ENCODE data around the gene HOTAIR. TPM values are rescaled to one million over a fixed set of nuclear protein-coding genes. Genes with fewer than 3 reads are reported as not detected.
A peak's percentile ranks its signal among the peaks of the same experiment; 100 is the strongest.

The HOTAIR gene
- total RNA-seq, 3 donors from 2014 or later (not counting 1 experiment from before 2014, with no cell fraction given) = not detected

DNA sequence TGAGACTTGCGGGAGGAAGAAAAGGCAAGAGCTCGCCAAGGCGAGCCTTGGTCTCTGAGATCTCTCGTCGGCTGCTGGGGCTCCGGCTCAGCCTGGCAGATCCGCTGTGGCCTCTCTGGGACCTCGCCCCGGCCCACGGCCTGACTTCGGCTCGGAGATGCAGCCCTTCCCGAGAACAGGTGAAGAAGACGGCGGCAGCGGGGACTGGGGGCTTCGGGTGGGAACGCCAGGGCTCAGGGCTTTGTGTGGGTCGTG lies 19.2 kb upstream of the HOTAIR start:
- Histone ChIP-seq H3K4me1 (ENCODE audit: control insufficient read depth, insufficient read depth, low read length) (peaks cover 46% of the 10 kb centered on the region), H3K4me3 (ENCODE audit: low read length) (no peak overlapping the region), H3K27ac (ENCODE audit: low read length) (no peak overlapping the region), H3K36me3 (ENCODE audit: control insufficient read depth, insufficient read depth, low read length) (no peaks in the 10 kb centered on the region), H3K27me3 (ENCODE audit: control insufficient read depth, insufficient read depth, low read length) (peaks cover 95% of the 10 kb centered on the region), H3K9me3 (ENCODE audit: control insufficient read depth, insufficient read depth, low read length) (peaks cover 3% of the 10 kb centered on the region)
- Mint-ChIP-seq H3K36me3 (peaks cover 5% of the 10 kb centered on the region), H3K27ac (peak overlapping the region in 1 of 2 donors; percentile 63), H3K9me3 (no peaks in the 10 kb centered on the region), H3K4me1 (peaks cover 58 to 64% of the 10 kb centered on the region in 2 donors), H3K27me3 (ENCODE audit: low read depth in 2 of 2) (peaks cover 81 to 92% of the 10 kb centered on the region in 2 donors), H3K4me3 (peak overlapping the region; percentile 74)
- TF ChIP-seq, protein P1, sequence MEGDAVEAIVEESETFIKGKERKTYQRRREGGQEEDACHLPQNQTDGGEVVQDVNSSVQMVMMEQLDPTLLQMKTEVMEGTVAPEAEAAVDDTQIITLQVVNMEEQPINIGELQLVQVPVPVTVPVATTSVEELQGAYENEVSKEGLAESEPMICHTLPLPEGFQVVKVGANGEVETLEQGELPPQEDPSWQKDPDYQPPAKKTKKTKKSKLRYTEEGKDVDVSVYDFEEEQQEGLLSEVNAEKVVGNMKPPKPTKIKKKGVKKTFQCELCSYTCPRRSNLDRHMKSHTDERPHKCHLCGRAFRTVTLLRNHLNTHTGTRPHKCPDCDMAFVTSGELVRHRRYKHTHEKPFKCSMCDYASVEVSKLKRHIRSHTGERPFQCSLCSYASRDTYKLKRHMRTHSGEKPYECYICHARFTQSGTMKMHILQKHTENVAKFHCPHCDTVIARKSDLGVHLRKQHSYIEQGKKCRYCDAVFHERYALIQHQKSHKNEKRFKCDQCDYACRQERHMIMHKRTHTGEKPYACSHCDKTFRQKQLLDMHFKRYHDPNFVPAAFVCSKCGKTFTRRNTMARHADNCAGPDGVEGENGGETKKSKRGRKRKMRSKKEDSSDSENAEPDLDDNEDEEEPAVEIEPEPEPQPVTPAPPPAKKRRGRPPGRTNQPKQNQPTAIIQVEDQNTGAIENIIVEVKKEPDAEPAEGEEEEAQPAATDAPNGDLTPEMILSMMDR (IDR thresholded peaks at IDR 0.05) = no peak
- DNase-seq (no peak), ATAC-seq (no peak)
- 11% methylated on average over 19 of the region's 19 CpGs for WGBS (ENCODE audit: insufficient coverage)
- intact Hi-C loops (cut with micrococcal nuclease) = no loop called here

DNA sequence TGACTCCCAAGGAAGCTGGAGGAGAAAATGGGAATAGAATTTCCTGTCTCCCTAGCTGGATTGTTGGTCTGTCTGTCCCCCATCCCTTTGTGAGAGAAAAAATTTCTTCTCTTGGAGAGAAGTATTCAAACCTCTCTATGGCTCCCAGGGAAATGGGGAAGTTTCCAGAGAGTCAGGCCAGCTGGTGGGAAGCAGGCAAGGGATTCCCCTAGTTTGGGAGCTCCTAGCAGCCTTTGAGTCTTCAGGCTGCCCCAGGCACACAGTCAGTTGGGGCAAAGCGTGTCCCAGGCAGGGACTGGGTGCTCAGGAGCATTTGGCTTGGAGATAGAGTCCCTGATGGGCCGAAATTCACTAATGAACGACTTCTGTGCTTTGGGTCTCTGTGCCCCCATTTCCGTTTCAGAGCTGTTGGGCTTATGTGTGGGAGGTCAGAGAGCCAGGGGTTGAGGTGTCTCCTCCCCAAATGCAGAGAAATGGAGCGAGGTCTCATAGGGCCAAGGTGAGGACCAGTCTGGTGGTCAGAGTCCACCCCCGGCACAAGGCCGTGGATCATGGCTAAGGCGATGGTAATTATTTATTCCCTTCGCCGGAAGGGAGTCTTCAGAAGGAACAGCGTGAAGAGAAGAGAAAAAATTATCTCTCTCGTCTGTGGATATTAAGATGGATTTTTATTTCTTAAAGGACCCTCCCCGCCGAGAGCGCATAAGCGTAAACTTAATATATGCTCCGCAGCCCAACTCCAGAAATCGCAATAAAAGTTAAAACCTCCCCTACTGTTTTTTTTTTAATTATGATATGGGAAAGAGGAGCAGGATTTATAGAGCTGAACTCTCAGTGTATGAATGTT lies 18.6 kb upstream of the HOTAIR start:
- peaks cover 3% of the 10 kb centered on the region for H3K9me3 ChIP-seq (ENCODE audit: control insufficient read depth, insufficient read depth, low read length)
- peaks cover 95% of the 10 kb centered on the region for H3K27me3 ChIP-seq (ENCODE audit: control insufficient read depth, insufficient read depth, low read length)
- peak overlapping the region in 1 of 2 donors; percentile 63 for H3K27ac Mint-ChIP-seq
- WGBS (ENCODE audit: insufficient coverage) = 31% methylated on average over 12 of the region's 18 CpGs
- H3K36me3 ChIP-seq (ENCODE audit: control insufficient read depth, insufficient read depth, low read length) = no peaks in the 10 kb centered on the region
- H3K9me3 Mint-ChIP-seq = no peaks in the 10 kb centered on the region
- peaks cover 48% of the 10 kb centered on the region for H3K4me1 ChIP-seq (ENCODE audit: control insufficient read depth, insufficient read depth, low read length)
- H3K4me1 Mint-ChIP-seq = peaks cover 60 to 65% of the 10 kb centered on the region in 2 donors
- H3K4me3 Mint-ChIP-seq = peak overlapping the region; percentile 74
- intact Hi-C loops (cut with micrococcal nuclease) = no loop called here
- H3K27ac ChIP-seq (ENCODE audit: low read length) = no peak overlapping the region
- no peak for ATAC-seq
- no peak for DNase-seq
- peaks cover 5% of the 10 kb centered on the region for H3K36me3 Mint-ChIP-seq
- H3K27me3 Mint-ChIP-seq (ENCODE audit: low read depth in 2 of 2) = peaks cover 81 to 92% of the 10 kb centered on the region in 2 donors
- TF ChIP-seq, protein P1 (IDR thresholded peaks at IDR 0.05) = no peak
- no peak overlapping the region for H3K4me3 ChIP-seq (ENCODE audit: low read length)

DNA sequence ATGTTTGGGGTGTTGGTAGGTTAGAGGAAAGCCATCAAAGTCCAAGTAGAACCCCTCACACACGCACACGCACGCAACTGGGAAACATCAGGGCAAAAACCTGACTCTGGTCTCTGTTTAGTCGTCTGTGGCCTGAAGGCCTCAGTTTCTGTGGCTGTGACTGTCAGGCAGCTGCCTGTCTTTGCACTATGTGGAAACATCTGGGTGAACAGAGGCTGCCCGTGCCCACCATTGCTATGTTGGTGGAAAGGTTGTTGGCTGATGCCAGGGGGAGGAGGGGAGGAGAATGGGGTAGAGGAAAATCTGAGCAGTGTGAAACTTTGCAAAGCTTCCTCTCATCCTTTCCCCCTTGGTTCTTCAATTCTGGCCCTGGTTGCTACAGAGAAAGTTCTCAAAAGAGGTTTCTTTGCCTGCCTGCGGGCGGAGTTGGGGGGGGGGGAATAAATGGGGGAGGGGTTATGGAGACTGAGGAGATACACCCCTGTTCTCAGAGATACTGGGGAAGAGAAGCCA lies 17.7 kb upstream of the HOTAIR start:
- WGBS (ENCODE audit: insufficient coverage) = 40% methylated on average over 7 of the region's 7 CpGs
- H3K27me3 Mint-ChIP-seq (ENCODE audit: low read depth in 2 of 2) = peaks cover 81 to 92% of the 10 kb centered on the region in 2 donors
- H3K9me3 Mint-ChIP-seq = no peaks in the 10 kb centered on the region
- ATAC-seq (no peak), DNase-seq (no peak)
- TF ChIP-seq, protein P1 (IDR thresholded peaks at IDR 0.05) = no peak
- peaks cover 5% of the 10 kb centered on the region for H3K36me3 Mint-ChIP-seq
- intact Hi-C loops (cut with micrococcal nuclease) = no loop called here
- Histone ChIP-seq H3K27ac (ENCODE audit: low read length) (no peak overlapping the region), H3K4me3 (ENCODE audit: low read length) (no peak overlapping the region), H3K27me3 (ENCODE audit: control insufficient read depth, insufficient read depth, low read length) (peaks cover 95% of the 10 kb centered on the region), H3K36me3 (ENCODE audit: control insufficient read depth, insufficient read depth, low read length) (no peaks in the 10 kb centered on the region), H3K4me1 (ENCODE audit: control insufficient read depth, insufficient read depth, low read length) (peaks cover 45% of the 10 kb centered on the region), H3K9me3 (ENCODE audit: control insufficient read depth, insufficient read depth, low read length) (peaks cover 3% of the 10 kb centered on the region)
- no peak overlapping the region for H3K4me3 Mint-ChIP-seq
- no peak overlapping the region for H3K27ac Mint-ChIP-seq
- peaks cover 56 to 59% of the 10 kb centered on the region in 2 donors for H3K4me1 Mint-ChIP-seq

Measured in natural killer cell (primary cell).